ENCODE data around the gene SIAH3.

The SIAH3 gene

GRCh38 chr13:45860240-45860639 is 8.7 kb upstream of the SIAH3 start:
- no peak for DNase-seq

- no peak for DNase-seq
These were observed 8.2 kb upstream of the SIAH3 start for GRCh38 chr13:45859705-45860104.

GRCh38 chr13:45852494-45852893 is 941 bp upstream of the SIAH3 start:
- DNase-seq: no peak

DNA sequence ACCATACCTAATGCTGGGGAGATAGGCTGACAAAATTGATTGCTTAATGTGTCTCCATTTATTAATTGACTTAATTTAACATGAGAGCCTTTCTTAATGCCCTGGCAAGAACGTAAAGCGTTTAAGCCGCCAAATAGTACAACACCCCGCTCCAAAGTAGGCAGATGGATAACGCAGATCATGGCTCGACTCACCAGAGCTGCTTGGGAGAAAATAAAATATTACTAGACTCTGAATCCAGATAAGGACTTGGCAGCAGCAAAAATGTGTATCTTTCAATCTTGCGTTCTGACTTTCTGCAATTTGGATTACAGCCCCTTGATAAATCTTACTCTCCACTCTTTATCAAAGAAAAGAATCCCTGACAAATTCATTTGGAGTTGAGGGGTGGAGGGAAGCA is 403 bp upstream of the SIAH3 start:
- DNase-seq: peak; percentile 94

DNA sequence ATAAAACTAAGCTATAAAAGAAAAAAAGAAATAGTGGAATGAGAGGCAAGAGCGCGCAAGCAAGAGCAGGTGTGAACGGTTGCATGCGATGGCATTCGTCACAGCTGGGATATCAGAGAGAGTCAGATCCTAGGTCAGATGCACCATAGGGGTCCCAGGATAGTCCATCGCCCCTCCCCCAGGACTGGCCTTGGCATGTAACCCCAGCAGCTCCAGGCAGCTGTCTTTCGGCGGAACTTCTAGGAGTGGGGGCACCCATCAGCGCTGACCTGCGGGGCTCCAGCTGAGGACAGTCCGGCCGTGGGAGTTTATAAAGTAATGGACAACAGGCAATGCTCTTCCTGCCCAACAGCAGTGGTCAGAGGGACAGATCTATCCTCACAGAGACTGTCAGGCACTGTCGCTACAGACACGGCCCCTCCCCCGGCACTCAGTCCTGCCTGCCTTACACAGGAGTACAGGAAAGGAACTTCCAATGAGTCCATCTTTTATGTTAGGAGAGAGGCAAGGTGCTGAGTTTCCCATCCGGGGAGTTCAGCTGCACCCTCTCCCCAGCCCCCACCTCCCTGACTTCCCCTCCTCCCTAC is 1.4 kb downstream of the SIAH3 start:
- peak; percentile 34 for DNase-seq

DNA sequence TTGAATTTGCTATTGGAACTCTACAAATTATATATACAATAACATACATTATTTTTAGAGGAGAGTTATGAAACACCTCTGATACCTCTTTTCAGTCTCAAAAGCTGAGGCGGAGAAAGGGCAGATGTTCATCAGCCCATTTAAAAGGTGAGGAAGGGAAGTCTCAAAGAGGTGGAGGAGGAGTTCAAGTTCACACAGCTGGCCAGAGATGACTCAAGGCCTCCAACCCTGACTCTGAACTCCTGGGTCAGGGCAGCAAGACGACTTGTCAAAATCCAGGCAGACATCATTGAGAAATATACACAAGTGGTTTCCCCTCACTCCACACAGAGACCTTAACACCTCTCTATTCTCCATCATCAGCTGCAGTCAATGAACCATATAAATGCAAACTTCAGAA is 2.1 kb downstream of the SIAH3 start:
- DNase-seq: no peak

DNA sequence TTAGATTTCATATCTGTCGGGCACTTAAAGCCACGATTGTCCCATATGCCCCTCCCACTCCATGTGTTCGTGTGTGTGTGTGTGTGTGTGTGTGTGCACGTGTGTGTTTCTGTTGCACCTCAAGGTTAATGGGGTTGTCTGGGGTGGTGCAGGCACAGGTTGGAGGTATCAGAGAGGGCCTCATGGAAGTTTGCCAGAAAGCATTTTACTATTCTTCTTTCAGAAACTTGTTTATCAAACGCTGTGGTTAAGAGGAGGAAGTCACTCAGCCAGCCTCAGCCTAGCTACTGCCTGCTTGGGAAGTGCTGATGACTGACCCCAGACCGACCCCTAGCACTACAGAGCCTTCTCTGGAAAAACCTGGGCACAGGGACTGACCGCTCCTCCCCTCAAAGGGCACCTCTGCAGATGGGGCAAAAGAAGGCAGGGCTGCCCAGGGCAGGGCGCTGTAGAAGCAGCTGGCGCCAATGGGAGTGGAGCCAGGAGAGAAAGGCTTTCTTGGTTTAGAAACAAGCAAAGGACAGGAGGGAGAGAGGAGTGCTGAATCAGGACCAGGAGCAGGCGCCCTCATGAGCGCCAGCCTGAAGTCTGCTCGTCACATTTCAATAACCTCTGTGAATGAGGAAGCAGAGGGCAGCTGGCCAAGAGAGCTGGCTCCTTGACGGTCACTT is 3.9 kb downstream of the SIAH3 start:
- DNase-seq: no peak

- DNase-seq: no peak
These were observed 4.9 kb downstream of the SIAH3 start for GRCh38 chr13:45846681-45847080.

DNA sequence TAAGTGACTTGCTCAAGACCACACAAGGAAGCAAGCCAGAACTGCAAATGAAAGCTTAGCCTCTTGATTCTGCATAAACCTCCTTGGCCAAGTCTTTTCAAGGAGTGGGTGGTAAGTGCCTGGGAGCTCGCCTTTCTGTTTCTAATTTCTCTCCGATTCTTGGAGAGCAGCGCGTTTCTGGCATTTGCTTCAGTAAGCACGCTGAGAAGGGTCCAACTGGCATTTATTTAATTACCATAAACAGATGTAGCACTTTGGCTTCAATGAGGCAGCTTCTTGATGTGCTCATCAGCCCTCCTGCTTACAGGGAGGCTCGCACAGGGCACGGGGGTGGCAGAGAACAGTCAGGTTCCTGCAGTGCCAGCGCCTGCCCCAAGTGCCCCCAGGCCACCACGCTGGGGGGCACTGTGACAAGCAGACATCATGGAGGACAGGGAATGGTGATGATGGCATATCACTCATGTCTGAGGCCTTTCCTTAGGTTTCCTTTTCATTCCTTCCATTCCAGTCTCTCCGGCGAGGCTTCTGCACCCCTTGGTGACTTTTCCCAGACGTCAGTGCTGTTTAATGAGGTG is 13.3 kb downstream of the SIAH3 start:
- DNase-seq: no peak

- DNase-seq: no peak
These were observed 14.4 kb downstream of the SIAH3 start for GRCh38 chr13:45837111-45837510.

- no peak for DNase-seq
These were observed 17.1 kb downstream of the SIAH3 start for GRCh38 chr13:45834411-45834994.

- no peak for DNase-seq
These were observed 17.7 kb downstream of the SIAH3 start for GRCh38 chr13:45833663-45834375.

DNA sequence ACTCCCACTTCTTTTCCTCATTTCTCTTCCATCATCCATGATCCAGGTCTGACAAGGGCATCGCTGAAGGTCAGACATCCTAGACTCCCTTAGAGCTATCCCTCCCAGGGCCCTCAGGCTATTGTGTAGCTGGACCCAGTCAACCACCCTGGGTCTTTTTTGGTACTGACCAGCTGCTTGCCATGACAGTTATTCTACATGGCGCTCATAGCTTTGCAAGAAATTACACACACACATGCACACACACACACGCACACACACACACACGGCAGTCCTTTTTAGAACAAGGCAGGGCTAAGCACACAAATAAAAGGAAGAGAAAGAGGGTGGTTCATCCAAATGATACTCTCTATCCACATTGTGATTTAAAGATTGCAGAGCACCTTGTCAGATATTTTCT is 18.3 kb downstream of the SIAH3 start:
- DNase-seq: no peak

- DNase-seq: no peak
These were observed 19.7 kb downstream of the SIAH3 start for GRCh38 chr13:45831851-45832250.

- DNase-seq: no peak
These were observed 21.4 kb downstream of the SIAH3 start for GRCh38 chr13:45830121-45830520.

DNA sequence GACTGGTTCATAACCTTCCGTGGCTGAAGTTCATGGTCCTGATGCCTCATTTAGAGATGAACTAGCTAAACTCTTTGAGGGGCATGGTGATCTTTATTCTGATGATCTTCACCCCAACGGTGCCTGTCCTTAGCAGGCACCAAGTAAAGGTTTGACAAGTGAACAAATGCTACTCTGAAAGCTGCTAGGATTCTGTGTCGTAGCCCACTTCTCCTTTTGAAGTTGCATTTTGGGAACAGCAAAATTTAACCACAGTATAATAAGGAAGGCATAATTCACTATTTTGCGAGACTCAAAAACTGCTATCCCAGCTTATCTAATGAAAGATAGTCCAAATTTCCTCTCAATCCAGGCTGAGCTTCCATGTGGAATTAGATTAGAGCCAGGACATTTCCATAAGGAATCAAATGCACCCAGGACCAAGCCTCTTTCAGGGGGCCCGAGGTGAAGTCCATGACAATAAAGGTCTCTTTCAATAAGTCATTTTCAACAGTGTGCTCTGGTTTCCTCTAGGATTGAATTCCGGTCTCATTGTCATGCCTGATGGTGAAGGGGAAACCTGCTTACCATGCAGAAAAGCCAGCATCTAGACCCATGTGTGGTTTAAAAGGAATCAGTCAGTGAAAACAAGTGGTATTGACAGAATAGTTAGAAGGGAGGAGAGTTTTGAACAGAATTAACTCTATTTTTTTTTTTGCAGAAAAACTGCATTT is 23.1 kb downstream of the SIAH3 start:
- no peak for DNase-seq

GRCh38 chr13:45827318-45827717 is 24.2 kb downstream of the SIAH3 start:
- no peak for DNase-seq

DNA sequence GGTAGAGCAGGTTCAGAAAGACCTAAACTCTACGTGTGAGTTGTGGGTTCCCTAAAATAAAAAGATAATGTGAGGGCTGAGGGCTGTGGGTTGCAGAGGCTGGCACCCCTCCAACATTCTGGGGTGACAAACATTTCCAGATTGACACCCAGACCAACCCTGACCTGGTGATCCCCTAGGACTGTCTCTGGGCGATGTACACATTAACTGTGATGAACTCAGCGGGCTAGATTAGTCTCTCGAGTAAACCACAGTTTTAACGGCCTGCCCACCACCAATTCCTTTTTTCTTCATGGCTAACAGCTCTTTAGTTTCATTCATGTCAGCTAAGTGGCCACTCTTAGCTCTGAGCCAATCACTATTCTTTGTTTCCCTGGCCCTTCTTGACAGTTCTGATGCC is 24.8 kb downstream of the SIAH3 start:
- no peak for DNase-seq

DNA sequence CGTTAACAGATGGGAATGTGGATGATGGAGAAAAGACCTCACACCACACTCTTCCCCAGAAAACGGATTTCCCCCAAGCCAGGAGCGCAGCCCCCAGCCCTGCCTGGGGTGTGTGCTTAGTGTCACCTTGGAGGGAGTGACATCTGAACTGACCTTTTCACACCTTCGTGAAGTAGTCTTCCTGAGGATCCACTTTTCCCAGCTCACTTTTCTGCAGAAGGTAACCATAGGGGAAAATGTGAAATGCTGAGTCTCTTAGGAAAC is 26.2 kb downstream of the SIAH3 start:
- DNase-seq: no peak

- peak; percentile 55 for DNase-seq
These were observed 28.0 kb downstream of the SIAH3 start for GRCh38 chr13:45823583-45823982.

- no peak for DNase-seq
These were observed 29.7 kb downstream of the SIAH3 start for GRCh38 chr13:45821811-45822210.

- DNase-seq: no peak
These were observed 31.3 kb downstream of the SIAH3 start for GRCh38 chr13:45820106-45820838.

DNA sequence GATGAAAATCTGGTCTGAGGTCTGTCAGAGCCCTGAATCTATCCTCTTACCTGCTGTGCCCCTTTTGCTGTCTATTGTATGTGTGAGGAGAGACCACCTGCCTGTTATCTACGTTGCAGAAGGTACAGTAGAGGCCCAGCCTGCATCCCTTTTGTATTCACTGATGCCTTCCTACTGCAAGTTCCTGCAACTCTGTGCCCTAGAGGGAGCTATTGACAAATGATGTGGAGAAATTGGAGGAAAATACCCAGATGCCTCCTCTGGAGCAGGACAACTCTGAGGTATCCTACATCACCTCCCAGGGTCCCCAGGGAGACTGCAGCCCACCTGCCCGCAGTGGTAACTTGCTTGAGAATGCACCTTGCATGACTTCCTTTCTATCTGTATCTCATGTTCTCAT is 33.7 kb downstream of the SIAH3 start:
- DNase-seq: no peak
